Gastrocnemius medialis (tissue), 4 donors: ENCODE results near the gene ANKRD33.

Experiments
- POLR2A ChIP-seq, 2 donors: fragments of 450-650 bp; IDR thresholded peaks; one replicate each; pipeline ENCODE4 v1.6.1; 2017; ENCODE audit warnings: antibody characterized with exemption in 2 of 2, mild to moderate bottlenecking in 2 of 2, moderate library complexity in 2 of 2
- TF ChIP-seq, protein P1 (sequence below), 5 experiments: fragments of 450-650 bp in 3 of 5; fragments of 200-600 bp in 2 of 5; sonication (generic) in 2 of 5; IDR thresholded peaks in 4 of 5; conservative IDR thresholded peaks in 1 of 5; 1 replicate in 4 of 5; 2 replicates in 1 of 5; pipeline ENCODE4 v1.5.1; 2016 to 2019; ENCODE audit warnings: antibody characterized with exemption in 5 of 5, mild to moderate bottlenecking in 3 of 5, moderate library complexity in 3 of 5

DNA sequence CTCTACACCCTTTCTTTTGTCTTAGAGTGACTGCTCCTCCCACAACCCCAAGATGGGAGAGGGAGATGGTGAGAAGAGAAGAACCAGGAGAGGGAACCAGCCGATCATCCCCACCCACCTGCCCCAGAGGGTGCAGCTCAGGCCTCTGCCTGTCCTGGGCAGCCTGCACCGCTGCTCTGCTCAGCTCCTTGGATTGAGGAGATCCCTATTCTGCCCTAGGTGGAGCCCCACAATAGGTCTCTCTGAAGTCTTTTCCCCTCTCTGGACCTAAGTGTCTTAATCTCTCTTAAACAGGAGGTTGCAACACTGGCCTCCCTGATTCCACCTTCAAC, 2.2 kb downstream of the ANKRD33 start:
- TF ChIP-seq, protein P1, sequence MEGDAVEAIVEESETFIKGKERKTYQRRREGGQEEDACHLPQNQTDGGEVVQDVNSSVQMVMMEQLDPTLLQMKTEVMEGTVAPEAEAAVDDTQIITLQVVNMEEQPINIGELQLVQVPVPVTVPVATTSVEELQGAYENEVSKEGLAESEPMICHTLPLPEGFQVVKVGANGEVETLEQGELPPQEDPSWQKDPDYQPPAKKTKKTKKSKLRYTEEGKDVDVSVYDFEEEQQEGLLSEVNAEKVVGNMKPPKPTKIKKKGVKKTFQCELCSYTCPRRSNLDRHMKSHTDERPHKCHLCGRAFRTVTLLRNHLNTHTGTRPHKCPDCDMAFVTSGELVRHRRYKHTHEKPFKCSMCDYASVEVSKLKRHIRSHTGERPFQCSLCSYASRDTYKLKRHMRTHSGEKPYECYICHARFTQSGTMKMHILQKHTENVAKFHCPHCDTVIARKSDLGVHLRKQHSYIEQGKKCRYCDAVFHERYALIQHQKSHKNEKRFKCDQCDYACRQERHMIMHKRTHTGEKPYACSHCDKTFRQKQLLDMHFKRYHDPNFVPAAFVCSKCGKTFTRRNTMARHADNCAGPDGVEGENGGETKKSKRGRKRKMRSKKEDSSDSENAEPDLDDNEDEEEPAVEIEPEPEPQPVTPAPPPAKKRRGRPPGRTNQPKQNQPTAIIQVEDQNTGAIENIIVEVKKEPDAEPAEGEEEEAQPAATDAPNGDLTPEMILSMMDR (IDR thresholded peaks at IDR 0.05 in 4 of 5, conservative IDR thresholded peaks at IDR 0.05 in 1 of 5), result no peak
- TF ChIP-seq POLR2A (IDR thresholded peaks at IDR 0.05), result no peak
